ENCODE results near the gene SMG7.
"Not testable (repeated sequence)": the region's sequence is repeated elsewhere in the genome, so short reads cannot be mapped to it uniquely, and the experiment has no call there.

The SMG7 gene

GRCh38 chr1:183472488-183473216 is at the start of gene SMG7:
SMG7 (plus strand) TSS chr1:183472499; CDS start chr1:183472621, 122 bp downstream.
- no peak for DNase-seq

GRCh38 chr1:183423541-183423940 is 48.8 kb upstream of the SMG7 start:
- no peak for DNase-seq

- no peak for DNase-seq
Measured at GRCh38 chr1:183424691-183425090, 47.6 kb upstream of the SMG7 start.

- not testable (repeated sequence) for DNase-seq
Measured at GRCh38 chr1:183427591-183427990, 44.7 kb upstream of the SMG7 start.

- DNase-seq: no peak
Measured at GRCh38 chr1:183431840-183432547, 40.3 kb upstream of the SMG7 start.

GRCh38 chr1:183432548-183432875 is 39.8 kb upstream of the SMG7 start:
- no peak for DNase-seq

GRCh38 chr1:183433703-183434102 is 38.6 kb upstream of the SMG7 start:
- no peak for DNase-seq

- DNase-seq: no peak
Measured at GRCh38 chr1:183435497-183435896, 36.8 kb upstream of the SMG7 start.

- no peak for DNase-seq
Measured at GRCh38 chr1:183438060-183438459, 34.2 kb upstream of the SMG7 start.

- DNase-seq: no peak
Measured at GRCh38 chr1:183443011-183443410, 29.3 kb upstream of the SMG7 start.

- no peak for DNase-seq
Measured at GRCh38 chr1:183443466-183443865, 28.8 kb upstream of the SMG7 start.

GRCh38 chr1:183444243-183444642 is 28.1 kb upstream of the SMG7 start:
- DNase-seq: no peak

GRCh38 chr1:183449223-183449770 is 23.0 kb upstream of the SMG7 start:
- DNase-seq: no peak

GRCh38 chr1:183450093-183450492 is 22.2 kb upstream of the SMG7 start:
- DNase-seq: no peak

- no peak for DNase-seq
Measured at GRCh38 chr1:183454377-183454776, 17.9 kb upstream of the SMG7 start.

- DNase-seq: no peak
Measured at GRCh38 chr1:183456826-183457225, 15.5 kb upstream of the SMG7 start.

- no peak for DNase-seq
Measured at GRCh38 chr1:183457449-183457848, 14.8 kb upstream of the SMG7 start.

GRCh38 chr1:183460596-183460995 is 11.7 kb upstream of the SMG7 start:
- no peak for DNase-seq

GRCh38 chr1:183461350-183461749 is 10.9 kb upstream of the SMG7 start:
- no peak for DNase-seq

GRCh38 chr1:183463566-183463965 is 8.7 kb upstream of the SMG7 start:
- no peak for DNase-seq

- DNase-seq: no peak
Measured at GRCh38 chr1:183466781-183467180, 5.5 kb upstream of the SMG7 start.

- DNase-seq: no peak
Measured at GRCh38 chr1:183467687-183468086, 4.6 kb upstream of the SMG7 start.

GRCh38 chr1:183470147-183470960 is 1.9 kb upstream of the SMG7 start:
- peak; percentile 80 for DNase-seq

Measured in right forelimb (tissue), 1 donor.